AML-193 (cell line): Measurements from ENCODE around the gene FAM131A.

Experiments
- DNase-seq, 2 experiments: peaks; one replicate each; lab custom pipeline; 2025; lab: John Stamatoyannopoulos, UW

FAM131A gene

DNA sequence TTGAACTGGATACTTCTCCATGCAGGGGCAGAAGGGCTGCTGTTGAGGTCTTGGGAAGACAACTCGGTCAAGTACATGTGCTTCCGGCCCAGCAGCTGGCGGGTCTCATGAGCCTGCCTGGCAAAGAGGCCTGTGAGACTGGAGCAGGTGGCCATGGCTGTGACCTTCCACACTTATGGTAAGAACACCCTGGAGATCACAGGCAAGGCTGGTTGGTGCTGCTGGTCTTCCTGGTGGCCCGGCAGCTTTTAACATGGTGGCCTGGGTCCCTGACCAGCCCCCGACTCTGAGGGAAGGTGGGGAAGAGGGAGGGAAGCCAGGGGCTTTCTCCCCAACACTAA is 57.9 kb downstream of the FAM131A start:
- DNase-seq = no peak
